Measurements from ENCODE around the gene MYEF2.
A peak's percentile ranks its signal among the peaks of the same experiment; 100 is the strongest.

GRCh38 chr15:48084759-48085590, 93.1 kb downstream of the MYEF2 start:
- TF ChIP-seq CTCF (IDR thresholded peaks at IDR 0.05; ENCODE audit: insufficient read depth, low read depth, low read length), result peak; percentile 55
- no peak for TF ChIP-seq EZH2 (IDR thresholded peaks at IDR 0.05; ENCODE audit: insufficient read depth, low read length)

Data from astrocyte (in vitro differentiated cells and primary cell).